HG02973 (cell line): ENCODE data around the gene SELENBP1.

Experiments used
- ATAC-seq: cut with Tn5 transposase; IDR thresholded peaks from one replicate; pipeline ENCODE4 v1.9.1; 2021; ENCODE audit warnings: moderate library complexity; ENCODE audit not compliant: unreplicated experiment

The SELENBP1 gene

GRCh38 chr1:151346082-151346768, 26.3 kb downstream of the SELENBP1 start:
- no peak for ATAC-seq

GRCh38 chr1:151344291-151344690, 28.2 kb downstream of the SELENBP1 start:
- no peak for ATAC-seq

GRCh38 chr1:151343587-151343986, 28.9 kb downstream of the SELENBP1 start:
- no peak for ATAC-seq

GRCh38 chr1:151342569-151342968, 29.9 kb downstream of the SELENBP1 start:
- no peak for ATAC-seq

- no peak for ATAC-seq
Observed at GRCh38 chr1:151342021-151342420, 30.5 kb downstream of the SELENBP1 start.

- peak; percentile 58 for ATAC-seq
Observed at GRCh38 chr1:151340870-151341754, 31.4 kb downstream of the SELENBP1 start.

GRCh38 chr1:151336556-151336955, 35.9 kb downstream of the SELENBP1 start:
- ATAC-seq = no peak

- ATAC-seq = no peak
Observed at GRCh38 chr1:151334822-151335221, 37.7 kb downstream of the SELENBP1 start.

- ATAC-seq = peak; percentile 20
Observed at GRCh38 chr1:151327903-151328674, 44.4 kb downstream of the SELENBP1 start.

GRCh38 chr1:151327223-151327902, 45.1 kb downstream of the SELENBP1 start, which contains the start of gene PI4KB:
Gene PI4KB (minus strand): TSS chr1:151327416. CDS start chr1:151316481, 10,935 bp downstream.
- ATAC-seq = peak; percentile 55

GRCh38 chr1:151326619-151327222, 45.8 kb downstream of the SELENBP1 start:
- ATAC-seq = peak; percentile 61

- ATAC-seq = no peak
Observed at GRCh38 chr1:151325646-151326429, 46.7 kb downstream of the SELENBP1 start.

- ATAC-seq = no peak
Observed at GRCh38 chr1:151325231-151325630, 47.3 kb downstream of the SELENBP1 start.

GRCh38 chr1:151324390-151324930, 48.0 kb downstream of the SELENBP1 start:
- ATAC-seq = no peak

GRCh38 chr1:151318975-151319374, 53.5 kb downstream of the SELENBP1 start:
- no peak for ATAC-seq

- ATAC-seq = no peak
Observed at GRCh38 chr1:151315565-151316235, 56.8 kb downstream of the SELENBP1 start.
